Loucy (cell line): ENCODE results near the gene IL37.

Experiments used
- CTCF ChIP-seq: fragments of 200-600 bp; sonication (generic); conservative IDR thresholded peaks from 2 replicates; pipeline ENCODE4 v1.5.1; 2014; ENCODE audit warnings: mild to moderate bottlenecking, antibody characterized with exemption, low read length
- EZH2phosphoT487 ChIP-seq: fragments of 200-600 bp; IDR thresholded peaks from 2 replicates; pipeline ENCODE4 v1.6.1; 2018; ENCODE audit warnings: antibody characterized with exemption, mild to moderate bottlenecking, moderate library complexity, borderline replicate concordance

GRCh38 chr2:112936927-112937232 lies 25.9 kb downstream of the IL37 start:
- no peak for TF ChIP-seq CTCF
- TF ChIP-seq EZH2phosphoT487 = no peak
